ENCODE data around the gene GJC2. TPM values are rescaled to one million over a fixed set of nuclear protein-coding genes. Genes with fewer than 3 reads are reported as not detected.

The GJC2 gene
- total and polyA plus RNA-seq, 8 donors = 0.46 to 26.6 (median 1.5) TPM; not detected in 2

GRCh38 chr1:228207381-228207810 is 57.7 kb downstream of the GJC2 start:
- WGBS, 5 donors = 76 to 83% (median 78%) methylated on average over 5 to 8 of the region's 8 CpGs
- no peak overlapping the region for H3K27ac ChIP-seq
- no peaks in the 10 kb centered on the region for H3K9me3 ChIP-seq
- no peak overlapping the region for H3K4me3 ChIP-seq
- H3K4me1 ChIP-seq = peaks cover under 1 to 4% (median 1%) of the 10 kb centered on the region in 4 donors
- intact Hi-C loops (cut with DNase I; ENCODE audit: low total_unique reads) = no loop called here
- no peaks in the 10 kb centered on the region for H3K36me3 ChIP-seq
- H3K27me3 ChIP-seq = peaks cover 0 to 57% (median 14%) of the 10 kb centered on the region in 3 donors
- TF ChIP-seq POLR2AphosphoS5 (IDR thresholded peaks at IDR 0.05) (no peak), CTCF (IDR thresholded peaks at IDR 0.05) (no peak), POLR2A (IDR thresholded peaks at IDR 0.05) (no peak), EP300 (IDR thresholded peaks at IDR 0.05) (no peak)
- DNase-seq = no peak

GRCh38 chr1:228207851-228208821 is 58.4 kb downstream of the GJC2 start, which contains the start of gene OBSCN:
OBSCN (plus strand) TSS chr1:228208044; CDS start chr1:228211784, 3,740 bp downstream.
- Histone ChIP-seq H3K4me1 (peaks cover 8 to 11% (median 8%) of the 10 kb centered on the region in 4 donors), H3K36me3 (no peaks in the 10 kb centered on the region), H3K9me3 (no peaks in the 10 kb centered on the region), H3K27me3 (peaks cover 0 to 64% (median 21%) of the 10 kb centered on the region in 3 donors), H3K27ac (no peak within 1 kb of the TSS), H3K4me3 (no peak within 1 kb of the TSS)
- no peak for DNase-seq
- WGBS, 5 donors = 32 to 47% (median 42%) methylated on average over 15 to 30 of the region's 30 CpGs
- TF ChIP-seq POLR2A (IDR thresholded peaks at IDR 0.05) (no peak), CTCF (IDR thresholded peaks at IDR 0.05) (no peak), POLR2AphosphoS5 (IDR thresholded peaks at IDR 0.05) (no peak), EP300 (IDR thresholded peaks at IDR 0.05) (no peak)
- intact Hi-C loops (cut with DNase I; ENCODE audit: low total_unique reads) = no loop called here

GRCh38 chr1:228208831-228209551 is 59.3 kb downstream of the GJC2 start:
- TF ChIP-seq POLR2A (IDR thresholded peaks at IDR 0.05) (no peak), POLR2AphosphoS5 (IDR thresholded peaks at IDR 0.05) (no peak), CTCF (IDR thresholded peaks at IDR 0.05) (no peak), EP300 (IDR thresholded peaks at IDR 0.05) (no peak)
- Histone ChIP-seq H3K4me3 (no peak overlapping the region), H3K27ac (no peak overlapping the region), H3K9me3 (no peaks in the 10 kb centered on the region), H3K36me3 (no peaks in the 10 kb centered on the region), H3K27me3 (peaks cover 0 to 68% (median 21%) of the 10 kb centered on the region in 3 donors), H3K4me1 (peaks cover 10 to 19% (median 15%) of the 10 kb centered on the region in 4 donors)
- no peak for DNase-seq
- 68 to 87% (median 71%) methylated on average over 7 to 19 of the region's 19 CpGs for WGBS, 5 donors
- intact Hi-C loops (cut with DNase I; ENCODE audit: low total_unique reads) = no loop called here

Small RNA genes lying within 50 kb of the gene (small RNA-seq; reads per million reads assigned to genes)
- gene AL359510.1 = 0 reads per million in 4 donors

Other genes starting within 250 kb of the GJC2 start
- gene WNT9A, start 202.0 kb upstream of the GJC2 start, total RNA-seq = 10 to 100 TPM in 1 of 5 donors, 1 to 10 TPM in 4; 1.7 to 22.2 (median 4.3) TPM
- gene WNT9A, start 202.0 kb upstream of the GJC2 start, polyA plus RNA-seq = 1 to 10 TPM; 1.1 to 2.0 (median 1.1) TPM
- gene WNT3A, start 142.9 kb upstream of the GJC2 start, total RNA-seq = not detected
- gene WNT3A, start 142.9 kb upstream of the GJC2 start, polyA plus RNA-seq = under 1 TPM in 2 of 3 donors, not detected in 1; 0.31 to 0.90 TPM
- gene ARF1, start 67.2 kb upstream of the GJC2 start, total RNA-seq = 100 to 1,000 TPM; 111 to 289 (median 131) TPM
- gene ARF1, start 67.2 kb upstream of the GJC2 start, polyA plus RNA-seq = 100 to 1,000 TPM; 230 to 310 (median 271) TPM
- gene C1orf35, start 46.6 kb upstream of the GJC2 start, total RNA-seq = 10 to 100 TPM in 2 of 5 donors, 1 to 10 TPM in 2, under 1 TPM in 1; 0.58 to 94.7 (median 5.0) TPM
- gene C1orf35, start 46.6 kb upstream of the GJC2 start, polyA plus RNA-seq = 10 to 100 TPM; 12.8 to 30.5 (median 20.0) TPM
- gene MRPL55, start 40.6 kb upstream of the GJC2 start, total RNA-seq = 100 to 1,000 TPM in 1 of 5 donors, 10 to 100 TPM in 4; 18.7 to 101 (median 77.4) TPM
- 100 to 1,000 TPM; 136 to 158 (median 156) TPM for gene MRPL55, start 40.6 kb upstream of the GJC2 start, polyA plus RNA-seq
- gene GUK1, start 9.7 kb upstream of the GJC2 start, total RNA-seq = 100 to 1,000 TPM; 179 to 326 (median 230) TPM
- gene GUK1, start 9.7 kb upstream of the GJC2 start, polyA plus RNA-seq = 100 to 1,000 TPM; 457 to 613 (median 592) TPM
- gene IBA57, start 15.9 kb downstream of the GJC2 start, total RNA-seq = 1 to 10 TPM; 1.2 to 6.1 (median 5.0) TPM
- gene IBA57, start 15.9 kb downstream of the GJC2 start, polyA plus RNA-seq = 1 to 10 TPM; 1.4 to 5.3 (median 3.7) TPM
- gene OBSCN, start 58.1 kb downstream of the GJC2 start, total RNA-seq = 100 to 1,000 TPM in 1 of 5 donors, 10 to 100 TPM in 4; 24.6 to 111 (median 39.1) TPM
- gene OBSCN, start 58.1 kb downstream of the GJC2 start, polyA plus RNA-seq = 10 to 100 TPM in 1 of 3 donors, 1 to 10 TPM in 2; 7.2 to 19.7 (median 7.7) TPM

All from stomach (tissue), 9 donors.